HCT116 (cell line): ENCODE data around the gene NOC4L. TPM values are rescaled to one million over a fixed set of nuclear protein-coding genes. Genes with fewer than 3 reads are reported as not detected.

ENCODE experiments used
- ATAC-seq: fragments of 200-7000 bp; cut with Tn5 transposase; 2 replicates; pipeline ENCODE4 v1.9.1; 2020; ENCODE audit warnings: mild to moderate bottlenecking, moderate library complexity
- BruUV-seq: library from RNA; stranded (reverse); fragments of 400-500 nt; replicated peaks from 2 replicates; lab custom pipeline; 2021; lab: Mats Ljungman, UMichigan
- CTCF ChIA-PET: fragments of 300-600 bp; sonication (Branson Sonifier 250); formaldehyde crosslinking; loops from one replicate; lab custom pipeline; 2021; ENCODE audit warnings: antibody characterized with exemption; lab: Charles Lee
- POLR2A ChIA-PET: fragments of 300-600, 350-600 bp; sonication (Branson Sonifier 250); formaldehyde crosslinking; loops from one replicate; lab custom pipeline; 2021; ENCODE audit warnings: antibody characterized with exemption; lab: Charles Lee
- RAD21 ChIA-PET, 2 experiments: fragments of 300-600 bp; sonication (Branson Sonifier 250); formaldehyde crosslinking; loops; one replicate each; lab custom pipeline; 2023; ENCODE audit warnings: low total read pairs in 2 of 2; ENCODE audit not compliant: uncharacterized antibody in 2 of 2, unreplicated experiment in 2 of 2, low non-redundant PET in 1 of 2; lab: Charles Lee
- DNase-seq: peaks from one replicate; pipeline ENCODE4 v3.0.0-alpha.2; 2010; ENCODE audit warnings: low read depth, low spot score
- H2AFZ ChIP-seq: fragments of 200-600 bp; shearing (Covaris generic), sonication (generic); 2 replicates; pipeline ENCODE4 v1.6.1; 2017; ENCODE audit warnings: low read depth, mixed run types, mixed read lengths, antibody characterized with exemption, low read length; ENCODE audit not compliant: poor library complexity, severe bottlenecking
- H3K27ac ChIP-seq: 2 replicates; pipeline ENCODE4 v1.5.1; 2012; ENCODE audit warnings: low read depth, low read length
- H3K27me3 ChIP-seq: fragments of 200-600 bp; sonication (generic); 2 replicates; pipeline ENCODE4 v1.6.1; 2016; ENCODE audit warnings: mixed run types, low read length, mixed read lengths; ENCODE audit not compliant: insufficient read depth
- H3K36me3 ChIP-seq, 2 experiments: fragments of 200-500 bp in 1 of 2; fragments of 200-600 bp in 1 of 2; sonication (Bioruptor generic) in 1 of 2; sonication (generic) in 1 of 2; 2 replicates each; pipeline versions ENCODE4 v1.5.1 to v1.6.1; 2014 to 2016; ENCODE audit warnings: low read length in 2 of 2, inconsistent platforms in 1 of 2, mixed read lengths in 1 of 2, mixed run types in 1 of 2; ENCODE audit not compliant: insufficient read depth in 2 of 2, control insufficient read depth in 1 of 2
- H3K4me1 ChIP-seq, 2 experiments: fragments of 200-600 bp in 1 of 2; sonication (generic) in 1 of 2; 2 replicates each; pipeline versions ENCODE4 v1.5.1 to v1.6.1; 2012 to 2017; ENCODE audit warnings: low read length in 2 of 2, inconsistent platforms in 1 of 2, mild to moderate bottlenecking in 1 of 2, mixed read lengths in 1 of 2, mixed run types in 1 of 2, moderate library complexity in 1 of 2; ENCODE audit not compliant: insufficient read depth in 2 of 2, control insufficient read depth in 1 of 2
- H3K4me2 ChIP-seq: fragments of 200-600 bp; sonication (generic); 2 replicates; pipeline ENCODE4 v1.6.1; 2017; ENCODE audit warnings: mixed run types, low read length, mixed read lengths
- H3K4me3 ChIP-seq, 2 experiments: fragments of 200-600 bp in 1 of 2; sonication (generic) in 1 of 2; replicated peaks in 1 of 2; 2 replicates each; pipeline ENCODE4 v1.5.1; 2011 to 2016; ENCODE audit warnings: low read length in 2 of 2, control low read depth in 1 of 2, low read depth in 1 of 2, mild to moderate bottlenecking in 1 of 2, mixed read lengths in 1 of 2, mixed run types in 1 of 2
- H3K79me2 ChIP-seq: fragments of 200-600 bp; sonication (generic); 2 replicates; pipeline ENCODE4 v1.6.1; 2017; ENCODE audit warnings: mild to moderate bottlenecking, mixed run types, low read length, moderate library complexity, mixed read lengths; ENCODE audit not compliant: insufficient read depth
- H3K9ac ChIP-seq: fragments of 200-600 bp; sonication (generic); 2 replicates; pipeline ENCODE4 v1.6.1; 2016; ENCODE audit warnings: low read length, mixed read lengths
- H3K9me2 ChIP-seq: fragments of 200-600 bp; sonication (generic), shearing (Covaris generic); 2 replicates; pipeline ENCODE4 v1.6.1; 2017; ENCODE audit warnings: mixed run types, mild to moderate bottlenecking, moderate library complexity; ENCODE audit not compliant: insufficient read depth
- H3K9me3 ChIP-seq, 2 experiments: fragments of 200-500 bp in 1 of 2; fragments of 200-600 bp in 1 of 2; sonication (Bioruptor generic) in 1 of 2; sonication (generic) in 1 of 2; 2 replicates each; pipeline ENCODE4 v1.6.1; 2014 to 2017; ENCODE audit warnings: low read length in 2 of 2, mixed read lengths in 2 of 2, inconsistent platforms in 1 of 2, low read depth in 1 of 2, mild to moderate bottlenecking in 1 of 2, mixed run types in 1 of 2, moderate library complexity in 1 of 2; ENCODE audit not compliant: control insufficient read depth in 1 of 2, insufficient read depth in 1 of 2
- H4K20me1 ChIP-seq: fragments of 200-600 bp; sonication (generic), shearing (Covaris generic); 2 replicates; pipeline ENCODE4 v1.6.1; 2017; ENCODE audit warnings: mixed run types, mild to moderate bottlenecking, moderate library complexity; ENCODE audit not compliant: insufficient read depth
- CEBPB ChIP-seq: IDR thresholded peaks from 2 replicates; pipeline ENCODE4 v1.6.1; 2012; ENCODE audit warnings: low read depth
- EGR1 ChIP-seq: IDR thresholded peaks from 2 replicates; pipeline ENCODE4 v1.6.1; 2012; ENCODE audit warnings: low read depth
- ELF1 ChIP-seq: IDR thresholded peaks from 2 replicates; pipeline ENCODE4 v1.6.1; 2012; ENCODE audit warnings: low read depth, borderline replicate concordance
- EZH2phosphoT487 ChIP-seq: fragments of 200-600 bp; IDR thresholded peaks from 2 replicates; pipeline ENCODE4 v1.6.1; 2018; ENCODE audit warnings: antibody characterized with exemption, borderline replicate concordance
- FOSL1 ChIP-seq: IDR thresholded peaks from 2 replicates; pipeline ENCODE4 v1.6.1; 2012; ENCODE audit warnings: low read depth
- JUND ChIP-seq: IDR thresholded peaks from 2 replicates; pipeline ENCODE4 v1.6.1; 2012
- POLR2A ChIP-seq: IDR thresholded peaks from 2 replicates; pipeline ENCODE4 v1.7.0; 2011; ENCODE audit warnings: borderline replicate concordance; ENCODE audit not compliant: insufficient read depth, insufficient read length; ENCODE audit errors: extremely low read depth
- POLR2AphosphoS5 ChIP-seq: IDR thresholded peaks from 2 replicates; pipeline ENCODE4 v1.6.1; 2011; ENCODE audit warnings: mild to moderate bottlenecking, low read depth, low read length, moderate library complexity
- RAD21 ChIP-seq: IDR thresholded peaks from 2 replicates; pipeline ENCODE4 v1.6.1; 2012; ENCODE audit warnings: low read depth, mild to moderate bottlenecking
- SIN3A ChIP-seq: IDR thresholded peaks from 2 replicates; pipeline ENCODE4 v1.6.1; 2012; ENCODE audit warnings: low read depth
- SRF ChIP-seq: IDR thresholded peaks from 2 replicates; pipeline ENCODE4 v1.6.1; 2012; ENCODE audit warnings: low read depth
- TCF7L2 ChIP-seq: IDR thresholded peaks from 2 replicates; pipeline ENCODE4 v1.7.0; 2011; ENCODE audit warnings: borderline replicate concordance, inconsistent platforms; ENCODE audit not compliant: insufficient read depth, insufficient read length; ENCODE audit errors: extremely low read depth
- ZFX ChIP-seq: fragments of 450-650 bp; IDR thresholded peaks from 2 replicates; pipeline ENCODE4 v1.6.1; 2017
- ZNF274 ChIP-seq: fragments of 200-500 bp; sonication (Bioruptor generic); IDR thresholded peaks from 2 replicates; pipeline ENCODE4 v1.6.1; 2014; ENCODE audit warnings: mild to moderate bottlenecking, low read depth, low read length, inconsistent platforms
- intact Hi-C: fragments of 100-400 bp; cut with micrococcal nuclease; formaldehyde crosslinking; loops from 2 replicates; pipeline ENCODE4 v1.10.0; 2022
- total RNA-seq: library from RNA; stranded (reverse); gene quantifications from one replicate; pipeline ENCODE4 v1.2.1, GENCODE V29; 2021; ENCODE audit not compliant: unreplicated experiment
- TF ChIP-seq, protein P1 (sequence below): IDR thresholded peaks from 2 replicates; pipeline ENCODE4 v1.6.1; 2012
- TF ChIP-seq, protein P2 (sequence below): IDR thresholded peaks from 2 replicates; pipeline ENCODE4 v1.6.1; 2011; ENCODE audit warnings: mild to moderate bottlenecking, low read length, moderate library complexity; ENCODE audit not compliant: insufficient replicate concordance; ENCODE audit errors: extremely low read depth

Gene NOC4L
- total RNA-seq, 1 experiment from 2014 or later = 47.6 TPM

DNA sequence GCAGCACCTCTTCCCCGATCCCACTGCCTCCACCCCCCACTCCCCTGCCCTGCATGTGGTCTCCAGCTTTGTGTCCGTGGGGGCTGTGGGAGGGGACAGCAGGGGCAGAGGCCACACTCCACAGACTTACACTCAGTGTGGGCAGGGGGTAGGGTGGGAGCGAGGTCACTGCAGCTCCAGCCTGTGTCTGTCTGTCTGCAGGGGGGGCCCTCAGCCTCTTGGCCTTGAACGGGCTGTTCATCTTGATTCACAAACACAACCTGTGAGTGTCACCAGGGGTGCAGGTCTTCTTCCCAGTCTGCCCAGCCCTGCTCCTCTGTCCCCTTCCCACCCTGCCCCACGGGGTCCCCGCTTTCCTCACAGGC, 6.5 kb downstream of the NOC4L start:
- ChIA-PET CTCF (no interaction called here), POLR2A (no interaction called here)

More for the DNA sequence above, 6.5 kb downstream of the NOC4L start:
- no peak for DNase-seq
- no peak overlapping the region for H3K4me2 ChIP-seq
- RAD21 ChIA-PET = no interaction called here
- no peaks in the 10 kb centered on the region for H3K27me3 ChIP-seq
- H3K4me1 ChIP-seq = peaks cover 0 to under 1% of the 10 kb centered on the region in 2 experiments; a peak in 1 of 4 replicates
- H3K9me2 ChIP-seq = no peaks in the 10 kb centered on the region
- no TSS peak for BruUV-seq
- peaks cover 23% of the 10 kb centered on the region for H3K79me2 ChIP-seq
- H3K9me3 ChIP-seq = no peaks in the 10 kb centered on the region
- H4K20me1 ChIP-seq = no peaks in the 10 kb centered on the region
- TF ChIP-seq, protein P1, sequence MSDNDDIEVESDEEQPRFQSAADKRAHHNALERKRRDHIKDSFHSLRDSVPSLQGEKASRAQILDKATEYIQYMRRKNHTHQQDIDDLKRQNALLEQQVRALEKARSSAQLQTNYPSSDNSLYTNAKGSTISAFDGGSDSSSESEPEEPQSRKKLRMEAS = no peak
- TF ChIP-seq SRF (no peak), ZNF274 (no peak), TCF7L2 (no peak), EZH2phosphoT487 (no peak), POLR2A (no peak), ZFX (no peak), JUND (no peak), RAD21 (no peak), FOSL1 (no peak), SIN3A (no peak), EGR1 (no peak), ELF1 (no peak), POLR2AphosphoS5 (no peak), CEBPB (no peak)
- TF ChIP-seq, protein P2, sequence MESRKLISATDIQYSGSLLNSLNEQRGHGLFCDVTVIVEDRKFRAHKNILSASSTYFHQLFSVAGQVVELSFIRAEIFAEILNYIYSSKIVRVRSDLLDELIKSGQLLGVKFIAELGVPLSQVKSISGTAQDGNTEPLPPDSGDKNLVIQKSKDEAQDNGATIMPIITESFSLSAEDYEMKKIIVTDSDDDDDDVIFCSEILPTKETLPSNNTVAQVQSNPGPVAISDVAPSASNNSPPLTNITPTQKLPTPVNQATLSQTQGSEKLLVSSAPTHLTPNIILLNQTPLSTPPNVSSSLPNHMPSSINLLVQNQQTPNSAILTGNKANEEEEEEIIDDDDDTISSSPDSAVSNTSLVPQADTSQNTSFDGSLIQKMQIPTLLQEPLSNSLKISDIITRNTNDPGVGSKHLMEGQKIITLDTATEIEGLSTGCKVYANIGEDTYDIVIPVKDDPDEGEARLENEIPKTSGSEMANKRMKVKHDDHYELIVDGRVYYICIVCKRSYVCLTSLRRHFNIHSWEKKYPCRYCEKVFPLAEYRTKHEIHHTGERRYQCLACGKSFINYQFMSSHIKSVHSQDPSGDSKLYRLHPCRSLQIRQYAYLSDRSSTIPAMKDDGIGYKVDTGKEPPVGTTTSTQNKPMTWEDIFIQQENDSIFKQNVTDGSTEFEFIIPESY = no peak
- peaks cover 0 to 12% of the 10 kb centered on the region in 2 experiments; a peak in 2 of 4 replicates for H3K36me3 ChIP-seq
- H3K9ac ChIP-seq = no peak overlapping the region
- no peak for ATAC-seq
- H3K27ac ChIP-seq = no peak overlapping the region
- intact Hi-C loops = loop anchor here (5.0 kb wide), 2 partner anchors 372 to 467 kb away; partner anchors contain the start of gene P2RX2
- H2AFZ ChIP-seq = no peak overlapping the region
- no peak overlapping the region for H3K4me3 ChIP-seq
